PC-9 (cell line): ENCODE data around the gene EXOC4. TPM values are rescaled to one million over a fixed set of nuclear protein-coding genes. Genes with fewer than 3 reads are reported as not detected.

Experiments used
- BruUV-seq: library from RNA; stranded (reverse); fragments of 400-500 nt; replicated peaks from 2 replicates; lab custom pipeline; 2021; lab: Mats Ljungman, UMichigan
- CTCF ChIA-PET: fragments of 300-600 bp; sonication (Branson Sonifier 250); formaldehyde crosslinking; loops from one replicate; lab custom pipeline; 2022; ENCODE audit warnings: antibody characterized with exemption; lab: Charles Lee
- POLR2A ChIA-PET: fragments of 300-600 bp; sonication (Branson Sonifier 250); formaldehyde crosslinking; loops from one replicate; lab custom pipeline; 2022; ENCODE audit warnings: antibody characterized with exemption; ENCODE audit not compliant: unreplicated experiment; lab: Charles Lee
- DNase-seq, 2 experiments: peaks; one replicate each; pipeline versions ENCODE4 v3.0.0 to v3.0.0-alpha.2; 2015 to 2022; ENCODE audit warnings: mixed read lengths in 1 of 2
- H2AFZ ChIP-seq: fragments of 200-600 bp; sonication (generic); 2 replicates; pipeline ENCODE4 v1.8.1; 2017; ENCODE audit warnings: antibody characterized with exemption
- H3F3A ChIP-seq: fragments of 200-600 bp; sonication (generic); 2 replicates; pipeline ENCODE4 v1.8.1; 2017; ENCODE audit warnings: antibody characterized with exemption, mild to moderate bottlenecking, low read depth; ENCODE audit not compliant: insufficient read depth
- H3K27ac ChIP-seq: fragments of 200-600 bp; sonication (generic); 2 replicates; pipeline ENCODE4 v1.6.1; 2016; ENCODE audit warnings: mixed run types
- H3K27me3 ChIP-seq: fragments of 200-600 bp; sonication (generic); 2 replicates; pipeline ENCODE4 v1.6.1; 2016; ENCODE audit warnings: low read depth, mixed run types; ENCODE audit not compliant: insufficient read depth
- H3K36me3 ChIP-seq: fragments of 200-600 bp; sonication (generic); 2 replicates; pipeline ENCODE4 v1.6.1; 2016; ENCODE audit warnings: low read depth, mixed run types
- H3K4me1 ChIP-seq: fragments of 200-600 bp; sonication (generic); replicated peaks from 2 replicates; pipeline ENCODE4 v1.6.1; 2016; ENCODE audit warnings: mixed run types; ENCODE audit not compliant: insufficient read depth
- H3K4me2 ChIP-seq: fragments of 200-600 bp; sonication (generic); 2 replicates; pipeline ENCODE4 v1.6.1; 2017; ENCODE audit warnings: mixed run types
- H3K4me3 ChIP-seq: fragments of 200-600 bp; sonication (generic); 2 replicates; pipeline ENCODE4 v1.6.1; 2016; ENCODE audit warnings: mixed run types
- H3K79me2 ChIP-seq: fragments of 200-600 bp; sonication (generic); 2 replicates; pipeline ENCODE4 v1.6.1; 2017; ENCODE audit warnings: low read depth, mixed run types
- H3K9me2 ChIP-seq: fragments of 200-600 bp; sonication (generic); 2 replicates; pipeline ENCODE4 v1.8.1; 2017; ENCODE audit warnings: mild to moderate bottlenecking; ENCODE audit not compliant: insufficient read depth
- H3K9me3 ChIP-seq: fragments of 200-600 bp; sonication (generic); 2 replicates; pipeline ENCODE4 v1.8.1; 2016; ENCODE audit warnings: low read depth; ENCODE audit not compliant: insufficient read depth
- H4K20me1 ChIP-seq: fragments of 200-600 bp; sonication (generic); 2 replicates; pipeline ENCODE4 v1.8.1; 2017; ENCODE audit not compliant: insufficient read depth
- EZH2 ChIP-seq: fragments of 200-600 bp; sonication (generic); IDR thresholded peaks from 2 replicates; pipeline ENCODE4 v1.8.0; 2017; ENCODE audit warnings: antibody characterized with exemption, low read depth
- intact Hi-C: fragments of 100-400 bp; cut with micrococcal nuclease; formaldehyde crosslinking; loops from one replicate; pipeline ENCODE4 v1.10.0; 2022; ENCODE audit not compliant: unreplicated experiment
- total RNA-seq: library from RNA; stranded (reverse); gene quantifications from 2 replicates; pipeline ENCODE4 v1.2.3, GENCODE V29; 2021
- TF ChIP-seq, protein P1 (sequence below): fragments of 200-600 bp; sonication (generic); conservative IDR thresholded peaks from 2 replicates; pipeline ENCODE4 v1.6.1; 2017; ENCODE audit warnings: mixed run types, antibody characterized with exemption, mild to moderate bottlenecking, moderate library complexity

Gene EXOC4
- total RNA-seq, 1 experiment from 2014 or later: 101 TPM

GRCh38 chr7:133349101-133349500 lies 96.2 kb downstream of the EXOC4 start:
- Histone ChIP-seq H3K27me3 (no peaks in the 10 kb centered on the region), H3K4me1 (no peaks in the 10 kb centered on the region), H4K20me1 (no peaks in the 10 kb centered on the region), H3F3A (0 out of 2 replicates have a peak, but pooled peaks cover 3% of the 10 kb centered on the region), H3K4me3 (no peak overlapping the region), H3K4me2 (no peak overlapping the region), H3K79me2 (0 out of 2 replicates have a peak, but pooled peaks cover 6% of the 10 kb centered on the region), H3K9me2 (no peaks in the 10 kb centered on the region), H2AFZ (no peak overlapping the region), H3K36me3 (no peaks in the 10 kb centered on the region), H3K27ac (no peak overlapping the region), H3K9me3 (0 out of 2 replicates have a peak, but pooled peaks cover 5% of the 10 kb centered on the region)
- no TSS peak for BruUV-seq
- DNase-seq: no peak
- ChIA-PET CTCF (no interaction called here), POLR2A (no interaction called here)
- intact Hi-C loops: no loop called here
- TF ChIP-seq EZH2: no peak
- TF ChIP-seq, protein P1, sequence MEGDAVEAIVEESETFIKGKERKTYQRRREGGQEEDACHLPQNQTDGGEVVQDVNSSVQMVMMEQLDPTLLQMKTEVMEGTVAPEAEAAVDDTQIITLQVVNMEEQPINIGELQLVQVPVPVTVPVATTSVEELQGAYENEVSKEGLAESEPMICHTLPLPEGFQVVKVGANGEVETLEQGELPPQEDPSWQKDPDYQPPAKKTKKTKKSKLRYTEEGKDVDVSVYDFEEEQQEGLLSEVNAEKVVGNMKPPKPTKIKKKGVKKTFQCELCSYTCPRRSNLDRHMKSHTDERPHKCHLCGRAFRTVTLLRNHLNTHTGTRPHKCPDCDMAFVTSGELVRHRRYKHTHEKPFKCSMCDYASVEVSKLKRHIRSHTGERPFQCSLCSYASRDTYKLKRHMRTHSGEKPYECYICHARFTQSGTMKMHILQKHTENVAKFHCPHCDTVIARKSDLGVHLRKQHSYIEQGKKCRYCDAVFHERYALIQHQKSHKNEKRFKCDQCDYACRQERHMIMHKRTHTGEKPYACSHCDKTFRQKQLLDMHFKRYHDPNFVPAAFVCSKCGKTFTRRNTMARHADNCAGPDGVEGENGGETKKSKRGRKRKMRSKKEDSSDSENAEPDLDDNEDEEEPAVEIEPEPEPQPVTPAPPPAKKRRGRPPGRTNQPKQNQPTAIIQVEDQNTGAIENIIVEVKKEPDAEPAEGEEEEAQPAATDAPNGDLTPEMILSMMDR: no peak

- H3K27me3 ChIP-seq: no peaks in the 10 kb centered on the region
- H4K20me1 ChIP-seq: no peaks in the 10 kb centered on the region
- no peaks in the 10 kb centered on the region for H3F3A ChIP-seq
- H3K79me2 ChIP-seq: 0 out of 2 replicates have a peak, but pooled peaks cover 6% of the 10 kb centered on the region
- BruUV-seq: no TSS peak
- H3K4me3 ChIP-seq: no peak overlapping the region
- H3K4me2 ChIP-seq: no peak overlapping the region
- H3K9me3 ChIP-seq: 0 out of 2 replicates have a peak, but pooled peaks cover 5% of the 10 kb centered on the region
- ChIA-PET POLR2A (no interaction called here), CTCF (no interaction called here)
- no peak for DNase-seq
- H3K36me3 ChIP-seq: no peaks in the 10 kb centered on the region
- H3K9me2 ChIP-seq: no peaks in the 10 kb centered on the region
- no peak for TF ChIP-seq EZH2
- TF ChIP-seq, protein P1: no peak
- no peak overlapping the region for H3K27ac ChIP-seq
- intact Hi-C loops: no loop called here
- H2AFZ ChIP-seq: no peak overlapping the region
- H3K4me1 ChIP-seq: no peaks in the 10 kb centered on the region
These were observed 99.6 kb downstream of the EXOC4 start for GRCh38 chr7:133352430-133352829.

DNA sequence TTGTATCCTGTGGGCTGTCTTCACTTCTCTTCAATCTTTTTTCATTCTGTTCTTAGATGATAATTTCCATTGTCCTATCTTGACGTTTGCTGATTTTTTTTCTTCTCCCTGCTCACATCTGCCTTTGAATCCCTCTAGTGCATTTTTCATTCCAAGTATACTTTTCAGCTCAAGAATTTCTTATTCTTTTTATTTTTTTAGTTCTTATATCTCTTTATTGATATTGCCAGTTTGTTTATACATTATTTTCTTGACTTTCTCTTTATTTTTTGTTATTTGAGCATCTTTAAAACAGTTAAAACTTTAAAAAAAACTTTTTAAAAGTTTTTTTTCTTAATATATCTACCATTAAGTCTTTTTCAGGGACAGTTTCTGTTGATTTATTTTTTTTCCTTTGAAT lies 100.9 kb downstream of the EXOC4 start:
- H3K27me3 ChIP-seq: no peaks in the 10 kb centered on the region
- H3K9me2 ChIP-seq: no peaks in the 10 kb centered on the region
- TF ChIP-seq, protein P1: no peak
- TF ChIP-seq EZH2: no peak
- H3K4me2 ChIP-seq: no peak overlapping the region
- no peaks in the 10 kb centered on the region for H3K36me3 ChIP-seq
- H3K9me3 ChIP-seq: 0 out of 2 replicates have a peak, but pooled peaks cover 5% of the 10 kb centered on the region
- no peak overlapping the region for H3K4me3 ChIP-seq
- CTCF ChIA-PET: interaction anchor here (0.6 kb wide), 1 partner anchor 90 kb away, joined by 3 read pairs; no protein-coding TSS in a partner anchor
- no peaks in the 10 kb centered on the region for H4K20me1 ChIP-seq
- no TSS peak for BruUV-seq
- H3K79me2 ChIP-seq: 0 out of 2 replicates have a peak, but pooled peaks cover 6% of the 10 kb centered on the region
- DNase-seq: no peak
- H3F3A ChIP-seq: no peaks in the 10 kb centered on the region
- H3K4me1 ChIP-seq: no peaks in the 10 kb centered on the region
- intact Hi-C loops: no loop called here
- no peak overlapping the region for H2AFZ ChIP-seq
- no peak overlapping the region for H3K27ac ChIP-seq
- POLR2A ChIA-PET: no interaction called here
